ENCODE measurements around the gene RGS9. TPM values are rescaled to one million over a fixed set of nuclear protein-coding genes. Genes with fewer than 3 reads are reported as not detected.
A peak's percentile ranks its signal among the peaks of the same experiment; 100 is the strongest.

RGS9 gene
- total RNA-seq, 1 donor from 2014 or later: 3.1 TPM

DNA sequence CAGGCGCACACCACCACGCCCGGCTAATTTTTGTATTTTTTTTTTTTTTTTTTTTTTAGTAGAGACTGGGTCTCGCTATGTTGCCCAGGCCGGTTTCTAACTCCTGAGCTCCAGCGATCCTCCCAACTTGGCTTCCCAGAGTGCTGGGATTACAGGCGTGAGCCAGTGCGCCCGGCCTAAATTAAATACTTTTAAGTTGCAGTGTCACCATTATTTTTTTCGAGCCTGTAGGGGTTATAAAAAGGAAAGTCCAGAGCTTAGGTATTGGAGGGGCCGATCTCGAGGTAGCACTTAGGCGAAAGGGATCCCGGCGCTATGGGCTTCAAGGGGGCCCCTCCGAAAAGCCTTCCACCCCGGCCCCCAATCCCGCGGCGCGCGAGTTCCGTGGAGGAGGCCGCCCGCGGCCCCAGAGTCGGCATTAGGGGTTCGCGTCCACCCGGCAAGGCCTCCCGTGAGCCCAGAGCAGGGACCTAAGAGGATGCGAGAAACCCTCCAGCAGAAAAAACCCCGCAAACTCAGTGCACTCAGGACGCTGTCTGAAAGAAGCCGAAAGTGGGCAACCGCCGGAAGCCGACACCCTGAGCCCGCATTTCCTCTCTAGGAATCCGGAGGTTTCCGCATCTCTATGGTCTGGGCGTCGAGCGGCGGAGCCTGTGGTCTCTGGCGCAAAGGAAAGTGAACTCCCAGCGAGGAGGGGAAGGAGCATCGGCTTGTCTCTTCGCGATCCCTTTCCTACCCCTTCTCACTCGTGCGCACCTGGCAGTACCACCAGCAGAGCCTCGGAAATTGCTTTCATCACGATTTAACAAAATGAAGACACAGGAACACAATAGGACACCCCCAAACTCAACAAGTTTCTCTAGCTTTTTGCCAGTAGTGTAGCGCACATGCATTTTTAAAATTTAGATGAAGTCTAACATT, 14.1 kb upstream of the RGS9 start:
- intact Hi-C loops (cut with micrococcal nuclease): loop anchor here (1.0 to 5.0 kb wide), 6 partner anchors 14 to 148 kb away; partner anchors contain the start of genes GNA13 and RGS9
- peaks cover 12% of the 10 kb centered on the region for H3K27me3 Mint-ChIP-seq
- H3K27ac Mint-ChIP-seq: peak overlapping the region; percentile 97
- peak; percentile 96 for DNase-seq
- H3K9me3 Mint-ChIP-seq: no peaks in the 10 kb centered on the region
- peak overlapping the region; percentile 86 for H3K4me3 Mint-ChIP-seq
- H3K4me1 Mint-ChIP-seq: peaks cover 22% of the 10 kb centered on the region
- no peaks in the 10 kb centered on the region for H3K36me3 Mint-ChIP-seq (ENCODE audit: low read depth)

DNA sequence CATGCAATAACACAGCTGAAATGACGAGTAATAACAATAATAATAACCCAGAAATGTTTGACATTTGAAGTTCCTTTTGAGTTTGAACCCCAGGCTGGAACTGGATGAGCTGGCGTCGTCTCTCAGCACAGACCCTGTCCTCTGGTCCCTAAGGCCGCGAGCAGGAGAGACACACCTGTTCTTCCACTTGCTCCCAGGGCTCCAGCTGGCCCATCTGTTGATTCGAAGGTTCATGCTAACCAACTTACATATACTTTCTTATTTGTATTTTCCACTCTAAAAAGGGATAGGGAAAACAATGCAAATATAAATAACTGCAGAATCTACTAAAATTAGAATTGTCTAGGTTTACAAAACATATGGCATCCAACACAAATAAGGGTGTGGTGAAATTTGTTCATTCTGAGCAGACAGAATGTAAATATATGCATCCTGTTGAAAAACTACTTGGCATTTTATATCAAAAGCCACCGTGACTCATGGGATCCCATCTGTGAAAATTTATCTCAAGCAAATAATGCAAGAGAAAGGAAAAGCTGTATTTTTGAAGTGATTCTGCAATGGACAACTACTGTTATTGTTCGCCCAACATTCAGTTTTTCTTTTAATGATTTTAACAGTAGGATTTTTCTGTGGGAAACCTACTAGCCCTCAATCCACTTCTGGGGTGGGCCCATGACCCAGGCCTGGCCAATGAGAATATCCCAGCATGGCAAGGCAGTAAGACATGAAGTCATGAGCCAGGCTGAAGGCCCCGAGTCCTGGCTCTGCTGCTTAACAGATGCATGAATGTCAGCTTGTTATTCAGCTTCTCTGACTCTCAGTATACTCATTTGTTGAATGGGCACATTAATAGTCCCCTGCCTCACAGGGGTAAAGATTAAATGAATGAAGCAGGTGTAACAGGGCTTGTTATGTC, 13.2 kb upstream of the RGS9 start:
- intact Hi-C loops (cut with micrococcal nuclease): loop anchor here (1.0 to 5.0 kb wide), 6 partner anchors 13 to 149 kb away; partner anchors contain the start of genes GNA13 and RGS9
- H3K4me1 Mint-ChIP-seq: peaks cover 22% of the 10 kb centered on the region
- H3K36me3 Mint-ChIP-seq (ENCODE audit: low read depth): no peaks in the 10 kb centered on the region
- DNase-seq: no peak
- H3K27ac Mint-ChIP-seq: peak overlapping the region; percentile 97
- H3K4me3 Mint-ChIP-seq: peak overlapping the region; percentile 86
- H3K9me3 Mint-ChIP-seq: no peaks in the 10 kb centered on the region
- H3K27me3 Mint-ChIP-seq: peaks cover 18% of the 10 kb centered on the region

DNA sequence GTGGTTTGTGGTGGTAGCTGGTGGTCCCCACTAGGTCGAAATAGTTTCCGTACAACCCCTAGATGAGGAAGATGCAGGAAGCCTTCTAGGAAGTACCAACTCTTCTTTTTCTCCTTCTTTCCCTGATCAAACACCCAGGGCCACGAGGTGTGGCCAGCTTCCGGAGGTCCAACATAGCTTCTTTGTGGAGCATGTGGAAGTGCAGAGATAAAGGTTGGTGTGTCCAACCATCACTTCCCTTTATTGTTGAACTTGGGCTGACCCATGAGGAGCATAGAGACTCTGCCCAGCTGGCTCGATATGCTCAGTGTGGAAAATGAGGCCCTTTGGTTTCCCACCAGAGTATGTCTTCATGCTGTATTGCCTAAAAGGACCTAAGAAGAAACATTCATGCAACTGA, 6.3 kb upstream of the RGS9 start:
- Mint-ChIP-seq H3K36me3 (ENCODE audit: low read depth) (no peaks in the 10 kb centered on the region), H3K27ac (no peak overlapping the region), H3K4me3 (no peak overlapping the region)

DNA sequence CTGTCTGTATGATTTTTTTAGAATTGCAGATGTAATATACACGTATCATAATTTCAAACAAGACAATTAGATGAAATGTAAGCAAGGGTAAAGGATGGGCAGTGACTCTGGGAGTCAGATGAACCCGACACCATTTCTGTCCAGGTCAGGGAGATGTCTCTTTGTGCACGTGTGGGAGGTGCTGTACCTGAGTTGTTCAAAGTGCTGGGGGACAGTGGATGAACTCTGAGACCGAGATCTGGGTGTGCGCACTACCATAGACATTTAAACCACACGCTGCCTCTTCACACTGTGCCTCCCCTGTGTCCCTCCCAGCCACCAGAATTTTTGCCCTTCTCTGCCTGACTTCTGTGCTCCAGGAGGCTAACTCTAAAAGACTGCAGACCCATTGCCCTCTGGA, 5.9 kb upstream of the RGS9 start:
- Mint-ChIP-seq H3K27ac (no peak overlapping the region), H3K27me3 (peaks cover 29% of the 10 kb centered on the region), H3K4me1 (peaks cover 3% of the 10 kb centered on the region), H3K36me3 (ENCODE audit: low read depth) (no peaks in the 10 kb centered on the region), H3K4me3 (no peak overlapping the region), H3K9me3 (no peaks in the 10 kb centered on the region)
- DNase-seq: no peak
- intact Hi-C loops (cut with micrococcal nuclease): no loop called here

More for the DNA sequence above, 6.3 kb upstream of the RGS9 start:
- Mint-ChIP-seq H3K27me3 (peaks cover 29% of the 10 kb centered on the region), H3K4me1 (peaks cover 3% of the 10 kb centered on the region), H3K9me3 (no peaks in the 10 kb centered on the region)
- intact Hi-C loops (cut with micrococcal nuclease): no loop called here
- no peak for DNase-seq

DNA sequence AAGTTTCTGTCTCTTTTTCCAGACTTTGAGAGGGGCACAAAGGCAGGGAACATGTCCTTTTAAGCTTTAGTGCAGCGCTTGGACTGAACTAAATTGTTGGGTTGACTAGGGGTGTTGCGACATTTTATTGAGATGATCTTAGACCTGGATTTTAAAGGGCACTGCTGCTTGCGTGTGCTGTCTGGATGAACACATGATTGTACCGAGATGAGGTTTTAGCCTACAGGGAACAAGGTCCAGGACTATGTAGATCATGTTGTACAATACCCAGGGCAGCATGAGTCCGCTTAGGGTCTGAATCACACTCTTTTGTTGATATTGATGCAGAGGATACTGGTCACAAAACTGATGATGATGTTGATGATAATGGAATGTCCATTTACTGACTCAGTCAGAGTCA, 5.2 kb upstream of the RGS9 start:
- no peak overlapping the region for H3K4me3 Mint-ChIP-seq
- peaks cover 6% of the 10 kb centered on the region for H3K4me1 Mint-ChIP-seq
- H3K36me3 Mint-ChIP-seq (ENCODE audit: low read depth): no peaks in the 10 kb centered on the region
- no peak for DNase-seq
- no peak overlapping the region for H3K27ac Mint-ChIP-seq
- intact Hi-C loops (cut with micrococcal nuclease): no loop called here
- no peaks in the 10 kb centered on the region for H3K9me3 Mint-ChIP-seq
- H3K27me3 Mint-ChIP-seq: peaks cover 29% of the 10 kb centered on the region

DNA sequence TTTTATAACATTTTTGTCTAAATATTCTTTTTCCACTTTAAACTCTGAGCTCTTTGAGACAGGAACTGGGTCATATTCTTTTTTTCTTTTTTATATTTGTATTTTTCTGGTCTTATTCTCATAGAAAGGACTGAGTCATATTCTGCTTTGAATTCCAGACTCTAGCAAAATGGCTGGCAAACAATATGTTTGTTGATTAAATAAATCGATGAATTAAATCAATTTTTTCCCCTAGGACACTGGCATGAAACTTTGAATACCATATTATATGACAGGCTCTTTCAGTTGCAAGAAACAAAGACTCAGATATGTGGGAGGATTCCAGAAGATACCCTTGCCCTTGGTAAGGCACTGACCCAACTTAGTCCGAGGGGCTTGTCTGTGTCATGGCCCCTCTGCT, 3.1 kb upstream of the RGS9 start:
- Mint-ChIP-seq H3K27ac (no peak overlapping the region), H3K9me3 (no peaks in the 10 kb centered on the region), H3K4me1 (peaks cover 23% of the 10 kb centered on the region), H3K27me3 (peaks cover 22% of the 10 kb centered on the region), H3K36me3 (ENCODE audit: low read depth) (no peaks in the 10 kb centered on the region), H3K4me3 (no peak overlapping the region)
- intact Hi-C loops (cut with micrococcal nuclease): no loop called here
- no peak for DNase-seq

DNA sequence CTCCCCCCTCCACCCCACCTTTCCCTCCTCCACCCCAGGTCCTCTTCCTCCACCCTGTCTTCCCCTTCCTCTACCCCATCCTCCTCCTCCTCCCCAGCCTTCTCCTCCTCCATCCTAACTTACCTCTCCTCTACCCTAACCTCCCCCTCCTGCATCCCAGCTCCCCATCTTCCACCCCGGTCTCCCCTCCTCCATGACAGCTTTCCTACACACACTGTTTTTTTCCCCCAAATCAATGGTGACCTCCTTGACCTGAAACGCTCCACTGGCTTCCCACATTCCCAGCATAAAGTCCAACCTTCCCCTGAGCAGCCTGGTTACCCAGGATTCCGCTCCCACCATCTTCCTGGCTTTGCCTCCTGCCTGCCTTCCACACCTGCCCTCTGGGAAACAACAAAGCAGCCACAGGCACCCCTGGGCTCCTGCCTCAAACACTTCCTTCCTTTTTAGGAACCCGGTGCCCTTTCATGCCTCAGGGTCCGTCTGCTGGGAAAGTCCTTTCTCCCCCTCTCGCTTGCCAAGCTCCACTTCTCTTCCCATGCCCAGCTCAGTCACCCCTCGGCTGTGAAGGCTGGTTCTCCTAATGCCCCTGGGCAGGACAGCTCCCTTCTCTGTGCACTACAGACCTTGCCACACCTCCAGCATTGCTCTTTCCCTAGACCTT, 2.1 kb downstream of the RGS9 start:
- Mint-ChIP-seq H3K4me1 (peaks cover 31% of the 10 kb centered on the region), H3K4me3 (peak overlapping the region; percentile 42), H3K9me3 (no peaks in the 10 kb centered on the region), H3K36me3 (ENCODE audit: low read depth) (no peaks in the 10 kb centered on the region), H3K27ac (peak overlapping the region; percentile 12), H3K27me3 (peaks cover 15% of the 10 kb centered on the region)
- DNase-seq: no peak
- intact Hi-C loops (cut with micrococcal nuclease): loop anchor here (5.0 kb wide), 2 partner anchors 43 to 82 kb away; partner anchors contain the start of gene GNA13

DNA sequence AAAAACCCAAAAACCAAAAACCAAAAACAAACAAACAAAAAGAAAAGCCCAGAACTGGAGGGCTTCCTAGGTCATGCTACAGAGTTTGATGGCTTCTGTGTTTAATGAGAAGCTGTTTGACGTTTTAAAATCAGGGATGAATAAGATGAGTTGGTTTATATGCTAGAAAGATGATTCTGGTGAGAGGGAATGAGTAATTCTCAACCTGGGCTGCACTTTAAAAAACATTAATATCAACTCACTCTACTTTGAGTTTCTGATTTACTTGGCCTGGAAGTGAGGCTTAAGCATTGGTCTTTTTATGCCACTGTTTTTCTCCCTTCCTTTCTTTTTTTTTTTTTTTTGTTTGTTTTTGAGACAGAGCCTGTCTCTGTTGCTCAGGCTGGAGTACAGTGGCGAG, 5.1 kb downstream of the RGS9 start:
- no peaks in the 10 kb centered on the region for H3K9me3 Mint-ChIP-seq
- intact Hi-C loops (cut with micrococcal nuclease): no loop called here
- H3K4me1 Mint-ChIP-seq: peaks cover 24% of the 10 kb centered on the region
- no peak overlapping the region for H3K4me3 Mint-ChIP-seq
- peaks cover 16% of the 10 kb centered on the region for H3K27me3 Mint-ChIP-seq
- no peaks in the 10 kb centered on the region for H3K36me3 Mint-ChIP-seq (ENCODE audit: low read depth)
- DNase-seq: no peak
- H3K27ac Mint-ChIP-seq: no peak overlapping the region

DNA sequence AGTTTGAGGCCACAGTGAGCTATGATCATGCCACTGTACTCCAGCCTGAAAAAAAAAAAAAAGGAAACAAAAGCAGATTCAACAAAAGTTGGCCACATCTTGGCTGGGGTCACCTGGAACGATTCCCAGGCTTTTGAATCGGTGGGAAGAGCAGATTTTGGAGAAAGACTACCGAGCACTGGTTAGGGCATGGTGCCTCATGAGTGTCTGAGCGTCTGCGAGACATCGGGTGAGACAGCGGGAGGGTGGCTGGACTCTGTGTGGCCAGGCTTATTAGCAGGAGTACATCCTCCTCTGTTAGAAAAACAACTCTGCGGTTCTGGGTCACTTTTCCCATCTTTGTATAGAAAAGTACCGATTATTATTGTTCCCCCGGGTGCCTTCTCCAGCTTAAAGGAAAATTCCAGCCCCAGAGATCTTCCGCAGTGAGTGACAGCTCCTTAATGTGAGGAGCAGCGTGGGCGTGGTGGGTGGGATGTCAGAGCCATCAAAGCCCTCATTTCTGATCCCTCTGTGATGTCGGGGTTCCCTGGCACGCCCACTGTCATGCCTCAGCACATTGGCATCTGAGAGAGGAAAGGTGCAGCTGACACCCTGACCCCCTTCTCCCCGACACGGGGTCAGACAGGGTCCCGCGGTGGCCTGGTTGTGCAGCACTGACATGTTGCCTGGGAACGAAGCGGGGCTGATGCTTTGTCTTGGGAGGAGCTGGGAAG, 6.9 kb downstream of the RGS9 start:
- H3K36me3 Mint-ChIP-seq (ENCODE audit: low read depth): no peaks in the 10 kb centered on the region
- DNase-seq: no peak
- H3K4me1 Mint-ChIP-seq: peaks cover 8% of the 10 kb centered on the region
- H3K9me3 Mint-ChIP-seq: no peaks in the 10 kb centered on the region
- peaks cover 9% of the 10 kb centered on the region for H3K27me3 Mint-ChIP-seq
- intact Hi-C loops (cut with micrococcal nuclease): no loop called here
- H3K27ac Mint-ChIP-seq: no peak overlapping the region
- H3K4me3 Mint-ChIP-seq: no peak overlapping the region

DNA sequence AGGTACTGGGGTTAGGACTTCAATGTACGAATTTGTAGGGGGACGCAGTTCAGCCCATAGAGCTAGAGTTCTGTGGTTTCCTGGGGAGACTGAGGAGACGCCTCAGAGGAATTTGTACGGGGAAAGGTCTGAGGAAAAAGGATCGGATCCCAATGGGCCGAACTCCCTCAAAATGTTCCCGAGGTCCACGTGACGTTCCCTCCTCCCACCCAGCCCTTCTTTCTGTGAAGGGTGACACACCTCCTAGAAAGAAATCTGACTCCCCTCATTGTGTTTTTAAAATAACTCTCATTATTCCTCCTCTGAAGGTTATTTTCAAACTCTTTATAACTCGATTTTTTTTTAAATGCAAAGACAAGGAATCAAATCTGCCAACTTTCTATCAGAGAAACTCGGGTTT, 8.6 kb downstream of the RGS9 start:
- intact Hi-C loops (cut with micrococcal nuclease): no loop called here
- no peaks in the 10 kb centered on the region for H3K9me3 Mint-ChIP-seq

DNA sequence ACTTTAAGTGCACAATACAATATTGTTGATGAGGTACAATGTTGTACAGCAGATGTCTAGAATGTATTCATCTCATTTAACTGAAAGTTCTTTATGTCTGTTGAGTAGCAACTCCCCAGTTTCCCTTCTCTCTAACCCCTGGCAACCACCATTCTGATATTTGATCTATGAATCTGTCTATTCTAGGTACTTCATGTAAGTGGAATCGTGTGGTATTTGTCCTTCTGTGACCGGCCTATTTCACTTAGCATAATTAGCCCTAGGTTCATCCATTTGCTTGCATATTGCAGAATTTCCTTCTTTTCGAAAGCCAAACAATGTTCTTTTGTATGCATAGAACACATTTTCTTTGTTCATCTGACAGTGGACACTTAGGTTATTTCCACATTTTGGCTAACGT, 10.8 kb downstream of the RGS9 start:
- DNase-seq: no peak
- Mint-ChIP-seq H3K4me3 (no peak overlapping the region), H3K36me3 (ENCODE audit: low read depth) (no peaks in the 10 kb centered on the region), H3K4me1 (no peaks in the 10 kb centered on the region), H3K9me3 (no peaks in the 10 kb centered on the region), H3K27me3 (peaks cover 16% of the 10 kb centered on the region), H3K27ac (no peak overlapping the region)
- intact Hi-C loops (cut with micrococcal nuclease): no loop called here

More for the DNA sequence above, 8.6 kb downstream of the RGS9 start:
- peaks cover 1% of the 10 kb centered on the region for H3K4me1 Mint-ChIP-seq
- no peak overlapping the region for H3K4me3 Mint-ChIP-seq
- DNase-seq: no peak
- no peak overlapping the region for H3K27ac Mint-ChIP-seq
- peaks cover 5% of the 10 kb centered on the region for H3K27me3 Mint-ChIP-seq
- H3K36me3 Mint-ChIP-seq (ENCODE audit: low read depth): no peaks in the 10 kb centered on the region

DNA sequence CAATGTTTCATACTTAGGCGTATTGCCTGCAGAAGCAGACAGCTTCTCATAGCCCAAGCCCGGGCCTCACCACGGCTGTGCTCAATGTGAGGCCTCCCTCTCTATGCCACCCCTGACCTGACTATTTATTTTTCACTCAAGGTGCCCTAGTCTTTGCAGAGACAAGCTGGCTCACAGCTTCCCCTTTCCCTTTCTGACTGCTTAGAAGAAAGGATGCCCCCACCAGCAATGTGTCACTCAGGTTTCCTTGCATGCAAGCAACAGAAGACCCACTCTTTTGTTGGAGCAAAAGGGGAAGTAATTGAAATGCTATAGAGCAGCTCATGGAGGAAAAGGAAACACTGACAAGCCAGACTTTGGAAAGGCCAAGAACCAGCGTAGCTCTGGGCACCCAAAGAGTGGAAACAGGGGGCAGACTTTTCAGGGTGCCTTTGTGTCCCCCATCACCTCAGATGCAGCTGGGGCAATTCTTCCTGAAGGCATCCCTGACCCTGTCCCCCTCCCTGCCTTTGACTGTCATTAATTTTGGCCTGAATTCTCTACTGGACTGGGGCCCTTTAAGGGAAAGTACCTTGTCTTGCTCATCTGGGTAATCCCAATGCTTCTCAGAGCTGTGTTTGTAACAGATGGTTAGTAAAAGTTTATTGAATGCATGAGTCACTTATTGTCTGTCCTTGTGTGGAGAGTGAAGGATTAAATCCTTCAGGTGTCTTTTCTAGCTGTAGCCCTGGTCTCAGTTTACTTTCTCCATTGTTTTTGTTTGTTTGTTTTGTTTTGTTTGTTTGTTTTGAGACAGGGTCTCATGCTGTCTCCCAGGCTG, 17.8 kb downstream of the RGS9 start:
- intact Hi-C loops (cut with micrococcal nuclease): loop anchor here (1.0 kb wide), 1 partner anchor 26 kb away; no protein-coding TSS in a partner anchor
- Mint-ChIP-seq H3K27me3 (peaks cover 12% of the 10 kb centered on the region), H3K36me3 (ENCODE audit: low read depth) (peaks cover 2% of the 10 kb centered on the region), H3K27ac (peak overlapping the region; percentile 36), H3K4me3 (no peak overlapping the region), H3K9me3 (no peaks in the 10 kb centered on the region), H3K4me1 (peaks cover 14% of the 10 kb centered on the region)
- no peak for DNase-seq

All from activated CD4-positive, alpha-beta T cell treated with anti-CD3 and anti-CD28 coated beads, Interleukin-2, amount 10 ng/mL, durations not matched to agents 24 days and 14 days (primary cell).